Gastrocnemius medialis (tissue), 4 donors: ENCODE measurements around the gene CALML4. TPM values are rescaled to one million over a fixed set of nuclear protein-coding genes. Genes with fewer than 3 reads are reported as not detected.
A peak's percentile ranks its signal among the peaks of the same experiment; 100 is the strongest.

Source experiments
- ATAC-seq, 2 donors: fragments of 150-250 bp; one replicate each; pipeline ENCODE4 v1.9.1; 2016
- DNase-seq, 2 donors: peaks; one replicate each; pipeline ENCODE4 v3.0.0-alpha.2; 2019
- H3K27ac ChIP-seq, 4 donors: fragments of 200-600 bp; sonication (generic); 1 replicate in 1 of 4; 2 replicates in 3 of 4; pipeline ENCODE4 v1.5.1; 2016 to 2018; ENCODE audit warnings: mild to moderate bottlenecking in 2 of 4, moderate library complexity in 1 of 4
- H3K27me3 ChIP-seq, 3 donors: fragments of 200-600 bp; sonication (generic) in 2 of 3; 1 replicate in 1 of 3; 2 replicates in 2 of 3; pipeline versions ENCODE4 v1.5.1 to v1.6.0; 2016 to 2019; ENCODE audit warnings: mild to moderate bottlenecking in 1 of 3, moderate library complexity in 1 of 3
- H3K36me3 ChIP-seq, 2 donors: fragments of 200-600 bp; sonication (generic) in 1 of 2; one replicate each; pipeline ENCODE4 v1.5.1; 2017 to 2018
- H3K4me1 ChIP-seq, 2 donors: fragments of 200-600 bp; sonication (generic) in 1 of 2; one replicate each; pipeline ENCODE4 v1.5.1; 2016 to 2017; ENCODE audit warnings: mild to moderate bottlenecking in 2 of 2
- H3K4me3 ChIP-seq, 4 donors: fragments of 200-600 bp; sonication (generic) in 3 of 4; 1 replicate in 1 of 4; 2 replicates in 3 of 4; pipeline ENCODE4 v1.5.1; 2016 to 2019; ENCODE audit warnings: mild to moderate bottlenecking in 2 of 4
- H3K9me3 ChIP-seq, 3 donors: fragments of 200-600 bp; sonication (generic) in 2 of 3; 1 replicate in 1 of 3; 2 replicates in 2 of 3; pipeline ENCODE4 v1.5.1; 2016 to 2019
- POLR2A ChIP-seq, 2 donors: fragments of 450-650 bp; IDR thresholded peaks; one replicate each; pipeline ENCODE4 v1.6.1; 2017; ENCODE audit warnings: antibody characterized with exemption in 2 of 2, mild to moderate bottlenecking in 2 of 2, moderate library complexity in 2 of 2
- in situ Hi-C, 4 donors: fragments of 200-750 bp; cut with MboI; loops; one replicate each; pipeline versions ENCODE4 v1.15.0 to v1.8.0; 2017; ENCODE audit warnings: low sequenced_read_pairs in 4 of 4
- intact Hi-C: fragments of 100-400 bp; cut with DNase I; formaldehyde crosslinking; loops from one replicate; pipeline ENCODE4 v1.15.1; 2023; ENCODE audit warnings: low total_unique reads
- total RNA-seq, 4 donors: library from RNA; depleted of rRNA; stranded (reverse); fragments of >200 nt; gene quantifications; one replicate each; pipeline versions ENCODE4 v1.1.0 to v1.2.3, GENCODE V29; 2016
- TF ChIP-seq, protein P1 (sequence below), 5 experiments: fragments of 450-650 bp in 3 of 5; fragments of 200-600 bp in 2 of 5; sonication (generic) in 2 of 5; IDR thresholded peaks in 4 of 5; conservative IDR thresholded peaks in 1 of 5; 1 replicate in 4 of 5; 2 replicates in 1 of 5; pipeline ENCODE4 v1.5.1; 2016 to 2019; ENCODE audit warnings: antibody characterized with exemption in 5 of 5, mild to moderate bottlenecking in 3 of 5, moderate library complexity in 3 of 5

CALML4 gene
- total RNA-seq, 4 donors from 2014 or later, result 0.66 to 2.4 (median 1.5) TPM

DNA sequence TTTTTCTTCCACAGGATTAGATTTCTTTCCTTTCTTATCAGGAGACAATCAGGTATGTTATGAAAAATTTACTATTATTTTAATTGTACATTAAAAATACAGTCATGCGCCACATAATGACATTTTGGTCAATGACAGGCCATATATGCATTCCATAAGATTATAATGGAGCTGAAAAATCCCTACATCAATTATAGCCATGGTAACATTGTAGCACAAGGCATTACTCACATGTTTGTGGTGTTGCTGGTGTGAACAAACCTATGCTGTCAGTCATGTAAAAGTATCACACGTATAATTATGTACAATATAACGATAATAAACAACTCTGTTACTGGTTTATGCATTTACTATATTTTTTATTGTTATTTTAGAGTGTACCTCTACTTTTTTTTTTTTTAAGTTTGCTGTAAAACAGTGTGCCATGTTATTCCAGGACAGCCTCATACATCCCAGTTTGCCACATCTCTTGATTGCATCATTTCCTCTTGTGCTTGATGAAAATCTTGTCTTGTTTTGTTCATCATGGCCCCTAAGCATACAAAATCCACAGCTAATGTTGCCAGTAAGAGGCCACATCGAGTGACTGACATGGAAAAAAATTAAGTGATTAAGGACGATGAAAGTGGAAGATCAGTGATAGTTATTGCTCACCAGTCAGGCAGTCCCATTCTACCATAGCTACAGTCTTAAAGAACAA lies 21.4 kb downstream of the CALML4 start:
- Histone ChIP-seq H3K4me1 (peaks cover 40 to 42% of the 10 kb centered on the region in 2 donors), H3K27ac (peak overlapping the region in 3 of 4 donors; percentile 75 to 84 (median 80)), H3K4me3 (no peak overlapping the region), H3K36me3 (peaks cover 0 to 24% of the 10 kb centered on the region in 2 donors), H3K27me3 (no peaks in the 10 kb centered on the region), H3K9me3 (no peaks in the 10 kb centered on the region)
- ATAC-seq, result no peak
- no peak for DNase-seq
- in situ Hi-C loops (no loop called here), intact Hi-C loops (no loop called here)
- TF ChIP-seq, protein P1, sequence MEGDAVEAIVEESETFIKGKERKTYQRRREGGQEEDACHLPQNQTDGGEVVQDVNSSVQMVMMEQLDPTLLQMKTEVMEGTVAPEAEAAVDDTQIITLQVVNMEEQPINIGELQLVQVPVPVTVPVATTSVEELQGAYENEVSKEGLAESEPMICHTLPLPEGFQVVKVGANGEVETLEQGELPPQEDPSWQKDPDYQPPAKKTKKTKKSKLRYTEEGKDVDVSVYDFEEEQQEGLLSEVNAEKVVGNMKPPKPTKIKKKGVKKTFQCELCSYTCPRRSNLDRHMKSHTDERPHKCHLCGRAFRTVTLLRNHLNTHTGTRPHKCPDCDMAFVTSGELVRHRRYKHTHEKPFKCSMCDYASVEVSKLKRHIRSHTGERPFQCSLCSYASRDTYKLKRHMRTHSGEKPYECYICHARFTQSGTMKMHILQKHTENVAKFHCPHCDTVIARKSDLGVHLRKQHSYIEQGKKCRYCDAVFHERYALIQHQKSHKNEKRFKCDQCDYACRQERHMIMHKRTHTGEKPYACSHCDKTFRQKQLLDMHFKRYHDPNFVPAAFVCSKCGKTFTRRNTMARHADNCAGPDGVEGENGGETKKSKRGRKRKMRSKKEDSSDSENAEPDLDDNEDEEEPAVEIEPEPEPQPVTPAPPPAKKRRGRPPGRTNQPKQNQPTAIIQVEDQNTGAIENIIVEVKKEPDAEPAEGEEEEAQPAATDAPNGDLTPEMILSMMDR (IDR thresholded peaks at IDR 0.05 in 4 of 5, conservative IDR thresholded peaks at IDR 0.05 in 1 of 5), result no peak
- TF ChIP-seq POLR2A (IDR thresholded peaks at IDR 0.05), result no peak

DNA sequence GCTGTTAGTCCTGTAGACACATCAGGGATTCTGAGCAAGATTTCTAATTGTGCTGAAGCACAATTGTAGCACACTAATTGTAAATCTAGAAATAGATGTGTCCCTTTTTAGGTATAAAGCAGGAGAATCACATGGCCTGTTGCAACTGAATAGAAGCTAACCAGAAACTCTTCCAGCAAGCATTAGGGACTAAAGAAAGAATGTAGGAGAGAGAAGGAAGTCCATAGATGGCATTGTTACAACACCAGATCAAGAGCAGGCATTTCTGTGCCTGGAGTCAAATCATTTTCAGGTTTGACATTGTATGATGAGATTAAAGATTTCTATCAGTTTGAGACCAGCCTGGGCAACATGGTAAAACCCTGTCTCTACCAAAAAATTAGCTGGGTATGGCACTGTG lies 27.4 kb downstream of the CALML4 start:
- H3K27me3 ChIP-seq, result no peaks in the 10 kb centered on the region
- ATAC-seq, result no peak
- H3K4me3 ChIP-seq, result no peak overlapping the region
- DNase-seq, result no peak
- peaks cover 2 to 57% of the 10 kb centered on the region in 2 donors for H3K36me3 ChIP-seq
- no peaks in the 10 kb centered on the region for H3K9me3 ChIP-seq
- in situ Hi-C loops (no loop called here), intact Hi-C loops (no loop called here)
- TF ChIP-seq, protein P1 (IDR thresholded peaks at IDR 0.05 in 4 of 5, conservative IDR thresholded peaks at IDR 0.05 in 1 of 5), result no peak
- TF ChIP-seq POLR2A (IDR thresholded peaks at IDR 0.05), result no peak
- no peak overlapping the region for H3K27ac ChIP-seq
- no peaks in the 10 kb centered on the region for H3K4me1 ChIP-seq

DNA sequence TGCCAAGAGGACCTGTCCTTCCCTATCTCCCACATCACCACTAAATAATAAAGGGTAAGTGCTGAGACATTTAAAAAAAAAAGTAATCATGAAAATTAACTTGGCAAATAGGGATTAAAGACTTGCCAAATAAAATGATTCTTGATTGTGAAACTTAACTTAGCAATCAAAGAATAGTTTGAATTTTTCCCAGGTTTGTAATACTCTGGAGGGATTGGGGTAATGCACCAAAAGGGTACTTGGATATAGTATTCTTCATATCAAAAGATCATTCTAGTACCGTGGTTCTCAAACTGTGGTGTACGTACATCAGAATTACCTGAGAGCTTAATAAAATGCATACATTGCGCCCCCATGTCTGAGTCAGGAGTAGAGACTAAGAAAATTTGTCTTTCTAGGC lies 28.5 kb downstream of the CALML4 start:
- in situ Hi-C loops, result no loop called here
- no peak for TF ChIP-seq POLR2A (IDR thresholded peaks at IDR 0.05)
- TF ChIP-seq, protein P1 (IDR thresholded peaks at IDR 0.05 in 4 of 5, conservative IDR thresholded peaks at IDR 0.05 in 1 of 5), result no peak
- ATAC-seq, result no peak

DNA sequence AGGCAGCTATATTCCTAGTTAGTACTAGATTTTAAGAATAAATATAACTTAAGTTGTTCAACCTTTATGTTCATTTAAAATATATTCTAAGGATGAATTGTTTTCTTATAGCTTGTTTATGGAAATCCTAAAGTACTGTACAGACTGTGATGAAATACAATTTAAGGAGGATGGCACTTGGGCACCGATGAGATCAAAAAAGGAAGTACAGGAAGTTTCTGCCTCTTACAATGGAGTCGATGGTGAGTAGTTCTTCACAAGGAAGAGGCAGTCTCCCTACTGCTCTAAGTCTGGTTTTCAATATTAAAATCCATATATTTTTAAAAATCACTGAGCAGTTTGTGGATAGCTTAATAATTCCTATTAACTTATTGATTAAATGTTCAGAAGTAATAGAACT lies 29.6 kb downstream of the CALML4 start:
- Histone ChIP-seq H3K27me3 (no peaks in the 10 kb centered on the region), H3K27ac (no peak overlapping the region), H3K4me1 (no peaks in the 10 kb centered on the region), H3K9me3 (no peaks in the 10 kb centered on the region), H3K36me3 (peaks cover 2 to 45% of the 10 kb centered on the region in 2 donors), H3K4me3 (no peak overlapping the region)
- ATAC-seq (no peak), DNase-seq (no peak)
- intact Hi-C loops, result no loop called here
- in situ Hi-C loops, result no loop called here
- no peak for TF ChIP-seq POLR2A (IDR thresholded peaks at IDR 0.05)
- TF ChIP-seq, protein P1 (IDR thresholded peaks at IDR 0.05 in 4 of 5, conservative IDR thresholded peaks at IDR 0.05 in 1 of 5), result no peak

More for the DNA sequence above, 28.5 kb downstream of the CALML4 start:
- no peak for DNase-seq
- no peaks in the 10 kb centered on the region for H3K9me3 ChIP-seq
- no peak overlapping the region for H3K4me3 ChIP-seq
- intact Hi-C loops, result no loop called here
- no peaks in the 10 kb centered on the region for H3K27me3 ChIP-seq
- H3K36me3 ChIP-seq, result peaks cover 2 to 52% of the 10 kb centered on the region in 2 donors
- no peaks in the 10 kb centered on the region for H3K4me1 ChIP-seq
- no peak overlapping the region for H3K27ac ChIP-seq
